H1 (cell line): ENCODE measurements around the gene GAN.

ENCODE experiments used
- EP300 ChIP-seq, 2 experiments: IDR thresholded peaks; 1 replicate in 1 of 2; 2 replicates in 1 of 2; pipeline ENCODE4 v1.6.1; 2011 to 2012; ENCODE audit warnings: low read depth in 2 of 2, low read length in 2 of 2, mild to moderate bottlenecking in 2 of 2, borderline replicate concordance in 1 of 2, inconsistent platforms in 1 of 2, moderate library complexity in 1 of 2
- POLR2A ChIP-seq, 2 experiments: IDR thresholded peaks; 1 replicate in 1 of 2; 2 replicates in 1 of 2; pipeline ENCODE4 v1.6.1; 2011; ENCODE audit warnings: low read depth in 2 of 2, low read length in 2 of 2, mild to moderate bottlenecking in 2 of 2; ENCODE audit errors: control extremely low read depth in 1 of 2
- POLR2AphosphoS5 ChIP-seq: IDR thresholded peaks from 2 replicates; pipeline ENCODE4 v1.6.1; 2011; ENCODE audit warnings: low read depth, low read length
- RAD21 ChIP-seq, 2 experiments: IDR thresholded peaks in 1 of 2; conservative IDR thresholded peaks in 1 of 2; 2 replicates each; pipeline ENCODE4 v1.6.1; 2011; ENCODE audit warnings: low read depth in 2 of 2, low read length in 2 of 2, improper control_type of control experiment in 1 of 2, inconsistent platforms in 1 of 2, mild to moderate bottlenecking in 1 of 2, moderate library complexity in 1 of 2
- RXRA ChIP-seq: IDR thresholded peaks from 2 replicates; pipeline ENCODE4 v1.6.1; 2011; ENCODE audit warnings: low read depth, mild to moderate bottlenecking, low read length, moderate library complexity; ENCODE audit not compliant: insufficient read depth
- SUZ12 ChIP-seq: fragments of 200-600 bp; sonication (generic); IDR thresholded peaks from 2 replicates; pipeline ENCODE4 v1.6.1; 2012; ENCODE audit warnings: mild to moderate bottlenecking, inconsistent platforms, low read length, moderate library complexity, mixed read lengths
- TF ChIP-seq, protein P1 (sequence below), 3 experiments: IDR thresholded peaks; 1 replicate in 2 of 3; 2 replicates in 1 of 3; pipeline versions ENCODE4 v1.5.1 to v1.6.1; 2011; ENCODE audit warnings: low read length in 3 of 3, mild to moderate bottlenecking in 3 of 3, inconsistent platforms in 2 of 3, low read depth in 1 of 3, moderate library complexity in 1 of 3; ENCODE audit not compliant: insufficient read depth in 1 of 3; ENCODE audit errors: control extremely low read depth in 1 of 3

- TF ChIP-seq RXRA: no peak
- no peak for TF ChIP-seq RAD21 (IDR thresholded peaks at IDR 0.05 in 1 of 2, conservative IDR thresholded peaks at IDR 0.05 in 1 of 2; ENCODE audit: low read depth in 2 of 2, low read length in 2 of 2)
- TF ChIP-seq, protein P1, sequence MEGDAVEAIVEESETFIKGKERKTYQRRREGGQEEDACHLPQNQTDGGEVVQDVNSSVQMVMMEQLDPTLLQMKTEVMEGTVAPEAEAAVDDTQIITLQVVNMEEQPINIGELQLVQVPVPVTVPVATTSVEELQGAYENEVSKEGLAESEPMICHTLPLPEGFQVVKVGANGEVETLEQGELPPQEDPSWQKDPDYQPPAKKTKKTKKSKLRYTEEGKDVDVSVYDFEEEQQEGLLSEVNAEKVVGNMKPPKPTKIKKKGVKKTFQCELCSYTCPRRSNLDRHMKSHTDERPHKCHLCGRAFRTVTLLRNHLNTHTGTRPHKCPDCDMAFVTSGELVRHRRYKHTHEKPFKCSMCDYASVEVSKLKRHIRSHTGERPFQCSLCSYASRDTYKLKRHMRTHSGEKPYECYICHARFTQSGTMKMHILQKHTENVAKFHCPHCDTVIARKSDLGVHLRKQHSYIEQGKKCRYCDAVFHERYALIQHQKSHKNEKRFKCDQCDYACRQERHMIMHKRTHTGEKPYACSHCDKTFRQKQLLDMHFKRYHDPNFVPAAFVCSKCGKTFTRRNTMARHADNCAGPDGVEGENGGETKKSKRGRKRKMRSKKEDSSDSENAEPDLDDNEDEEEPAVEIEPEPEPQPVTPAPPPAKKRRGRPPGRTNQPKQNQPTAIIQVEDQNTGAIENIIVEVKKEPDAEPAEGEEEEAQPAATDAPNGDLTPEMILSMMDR (IDR thresholded peaks at IDR 0.05; ENCODE audit: control extremely low read depth in 1 of 3, insufficient read depth in 1 of 3, low read depth in 1 of 3, low read length in 3 of 3): no peak
- TF ChIP-seq POLR2A (IDR thresholded peaks at IDR 0.05; ENCODE audit: control extremely low read depth in 1 of 2, low read depth in 2 of 2, low read length in 2 of 2): no peak
- TF ChIP-seq EP300 (IDR thresholded peaks at IDR 0.05; ENCODE audit: borderline replicate concordance in 1 of 2, low read depth in 2 of 2, low read length in 2 of 2): no peak
- no peak for TF ChIP-seq POLR2AphosphoS5
- no peak for TF ChIP-seq SUZ12
Observed at GRCh38 chr16:81275064-81275532, 39.7 kb upstream of the GAN start.
